ENCODE results near the gene PPP2R3C.

- TF ChIP-seq CTCF (IDR thresholded peaks at IDR 0.05), result no peak
- no peak for TF ChIP-seq EP300 (IDR thresholded peaks at IDR 0.05)
- no peak for TF ChIP-seq POLR2A (IDR thresholded peaks at IDR 0.05)
These were observed 32.2 kb upstream of the PPP2R3C start for GRCh38 chr14:35154016-35154415.

Measured in tibial nerve (tissue), 4 donors.